Measurements from ENCODE around the gene RNF17.

RNF17 gene

DNA sequence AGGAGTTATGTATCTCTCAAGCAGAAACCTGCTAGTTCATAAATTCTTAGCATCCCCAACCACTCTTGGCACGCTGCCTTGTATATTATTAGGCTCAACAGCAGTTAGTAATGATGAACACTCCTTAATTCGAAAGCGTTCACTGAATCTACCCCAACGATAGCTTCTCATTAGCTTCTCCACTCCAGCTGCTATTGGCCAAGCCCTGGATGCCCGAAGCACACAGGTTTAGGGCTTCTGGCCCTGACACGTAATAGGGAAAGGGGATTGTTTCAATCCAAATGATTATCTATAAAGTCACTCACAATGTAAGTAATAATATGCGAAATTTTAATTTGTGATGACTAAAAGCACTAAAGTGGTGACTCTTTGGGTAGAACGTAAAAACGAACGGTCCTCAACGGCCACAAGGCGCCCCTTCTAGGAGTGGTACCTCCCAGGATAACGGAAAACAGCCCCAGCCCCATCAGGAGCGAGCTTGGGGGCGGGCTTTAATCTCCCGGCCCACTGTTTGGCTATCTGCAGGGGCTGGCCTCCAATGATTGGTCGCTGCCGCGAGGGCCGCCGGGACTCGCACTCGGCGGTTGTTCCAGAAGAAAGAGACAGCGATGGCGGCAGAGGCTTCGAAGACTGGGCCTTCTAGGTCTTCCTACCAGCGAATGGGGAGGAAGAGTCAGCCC is at the start of gene RNF17:
Gene RNF17, plus strand, starts transcription at position 574 of the 680 bp plus-strand sequence. Its CDS starts 35 bp downstream, at position 609.
- H3K4me3 ChIP-seq (ENCODE audit: low read depth in 1 of 2, low read length in 1 of 2): no peak within 1 kb of the TSS
- no peaks in the 10 kb centered on the region for H3K36me3 ChIP-seq
- H3K9me3 ChIP-seq: no peaks in the 10 kb centered on the region
- H3K27me3 ChIP-seq: peaks cover 4% of the 10 kb centered on the region
- no peak within 1 kb of the TSS for H3K27ac ChIP-seq
- no peaks in the 10 kb centered on the region for H3K4me1 ChIP-seq (ENCODE audit: control insufficient read depth in 1 of 2, insufficient read depth in 1 of 2, low read depth in 1 of 2, low read length in 1 of 2)
- TF ChIP-seq, protein P1, sequence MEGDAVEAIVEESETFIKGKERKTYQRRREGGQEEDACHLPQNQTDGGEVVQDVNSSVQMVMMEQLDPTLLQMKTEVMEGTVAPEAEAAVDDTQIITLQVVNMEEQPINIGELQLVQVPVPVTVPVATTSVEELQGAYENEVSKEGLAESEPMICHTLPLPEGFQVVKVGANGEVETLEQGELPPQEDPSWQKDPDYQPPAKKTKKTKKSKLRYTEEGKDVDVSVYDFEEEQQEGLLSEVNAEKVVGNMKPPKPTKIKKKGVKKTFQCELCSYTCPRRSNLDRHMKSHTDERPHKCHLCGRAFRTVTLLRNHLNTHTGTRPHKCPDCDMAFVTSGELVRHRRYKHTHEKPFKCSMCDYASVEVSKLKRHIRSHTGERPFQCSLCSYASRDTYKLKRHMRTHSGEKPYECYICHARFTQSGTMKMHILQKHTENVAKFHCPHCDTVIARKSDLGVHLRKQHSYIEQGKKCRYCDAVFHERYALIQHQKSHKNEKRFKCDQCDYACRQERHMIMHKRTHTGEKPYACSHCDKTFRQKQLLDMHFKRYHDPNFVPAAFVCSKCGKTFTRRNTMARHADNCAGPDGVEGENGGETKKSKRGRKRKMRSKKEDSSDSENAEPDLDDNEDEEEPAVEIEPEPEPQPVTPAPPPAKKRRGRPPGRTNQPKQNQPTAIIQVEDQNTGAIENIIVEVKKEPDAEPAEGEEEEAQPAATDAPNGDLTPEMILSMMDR (IDR thresholded peaks at IDR 0.05): no peak

DNA sequence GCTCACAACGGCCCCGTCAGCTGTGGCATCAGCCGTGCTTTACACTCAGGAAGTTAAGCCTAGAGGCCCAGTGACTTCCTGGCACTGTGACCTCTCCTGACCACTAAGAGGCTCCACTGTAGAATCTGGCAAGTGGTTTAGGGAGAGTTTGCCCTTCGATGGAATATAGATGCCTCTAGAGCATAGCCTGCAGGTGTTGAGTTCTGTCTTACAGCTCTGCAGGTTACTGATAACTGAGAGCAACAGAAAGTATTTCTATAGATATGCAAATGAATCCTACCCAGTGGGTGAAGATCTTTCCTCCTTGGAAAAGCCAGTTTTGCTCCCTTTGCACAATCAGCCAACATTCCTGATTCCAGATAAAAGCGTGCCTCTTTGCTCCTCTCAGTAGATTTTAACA is 48.0 kb upstream of the RNF17 start:
- H3K4me1 ChIP-seq (ENCODE audit: control insufficient read depth in 1 of 2, insufficient read depth in 1 of 2, low read depth in 1 of 2, low read length in 1 of 2): no peaks in the 10 kb centered on the region

GRCh38 chr13:24716446-24716845 is 47.5 kb upstream of the RNF17 start:
- Histone ChIP-seq H3K9me3 (no peaks in the 10 kb centered on the region), H3K4me3 (ENCODE audit: low read depth in 1 of 2, low read length in 1 of 2) (no peak overlapping the region), H3K4me1 (ENCODE audit: control insufficient read depth in 1 of 2, insufficient read depth in 1 of 2, low read depth in 1 of 2, low read length in 1 of 2) (no peaks in the 10 kb centered on the region), H3K27me3 (no peaks in the 10 kb centered on the region), H3K27ac (no peak overlapping the region), H3K36me3 (no peaks in the 10 kb centered on the region)
- TF ChIP-seq, protein P1 (IDR thresholded peaks at IDR 0.05): no peak

More for the DNA sequence above, 48.0 kb upstream of the RNF17 start:
- Histone ChIP-seq H3K27ac (no peak overlapping the region), H3K36me3 (no peaks in the 10 kb centered on the region), H3K4me3 (ENCODE audit: low read depth in 1 of 2, low read length in 1 of 2) (no peak overlapping the region), H3K27me3 (no peaks in the 10 kb centered on the region), H3K9me3 (no peaks in the 10 kb centered on the region)
- TF ChIP-seq, protein P1 (IDR thresholded peaks at IDR 0.05): no peak

DNA sequence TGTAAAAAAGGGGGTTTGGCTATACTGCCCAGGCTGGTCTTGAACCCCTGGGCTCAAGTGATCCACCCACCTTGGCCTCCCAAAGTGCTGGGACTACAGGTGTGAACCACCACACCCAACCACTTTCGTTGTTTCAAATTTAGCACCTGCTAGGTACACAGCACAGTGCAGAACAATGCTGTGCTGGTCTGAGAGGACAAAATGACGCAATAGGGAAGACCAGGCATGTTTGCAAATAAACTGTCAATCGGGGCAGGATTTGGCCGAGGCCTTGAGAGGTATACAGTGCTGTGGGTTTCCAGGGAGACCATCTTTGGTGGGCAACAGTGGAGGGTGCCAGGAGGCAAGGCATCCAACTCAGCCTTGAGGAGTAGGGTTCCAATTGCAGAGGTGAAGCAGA is 46.8 kb upstream of the RNF17 start:
- no peaks in the 10 kb centered on the region for H3K9me3 ChIP-seq
- TF ChIP-seq, protein P1 (IDR thresholded peaks at IDR 0.05): no peak
- no peaks in the 10 kb centered on the region for H3K36me3 ChIP-seq
- H3K27ac ChIP-seq: no peak overlapping the region
- no peak overlapping the region for H3K4me3 ChIP-seq (ENCODE audit: low read depth in 1 of 2, low read length in 1 of 2)
- H3K4me1 ChIP-seq (ENCODE audit: control insufficient read depth in 1 of 2, insufficient read depth in 1 of 2, low read depth in 1 of 2, low read length in 1 of 2): no peaks in the 10 kb centered on the region
- H3K27me3 ChIP-seq: no peaks in the 10 kb centered on the region

GRCh38 chr13:24718192-24718965 is 45.6 kb upstream of the RNF17 start:
- Histone ChIP-seq H3K4me3 (ENCODE audit: low read depth in 1 of 2, low read length in 1 of 2) (no peak overlapping the region), H3K27ac (no peak overlapping the region), H3K4me1 (ENCODE audit: control insufficient read depth in 1 of 2, insufficient read depth in 1 of 2, low read depth in 1 of 2, low read length in 1 of 2) (no peaks in the 10 kb centered on the region), H3K36me3 (no peaks in the 10 kb centered on the region), H3K9me3 (no peaks in the 10 kb centered on the region), H3K27me3 (no peaks in the 10 kb centered on the region)
- TF ChIP-seq, protein P1 (IDR thresholded peaks at IDR 0.05): no peak

All from neutrophil (primary cell).